Osteocyte (in vitro differentiated cells): ENCODE measurements around the gene DPYD. TPM values are rescaled to one million over a fixed set of nuclear protein-coding genes. Genes with fewer than 3 reads are reported as not detected.

ENCODE experiments used
- DNase-seq: peaks from one replicate; pipeline ENCODE4 v3.0.0; 2021; ENCODE audit warnings: mixed read lengths; ENCODE audit not compliant: unreplicated experiment; ENCODE audit errors: extremely low spot score
- H3K27ac Mint-ChIP-seq: one replicate; pipeline ENCODE4 v1.8.0; 2021; ENCODE audit warnings: mild to moderate bottlenecking, mixed read lengths; ENCODE audit not compliant: unreplicated experiment
- H3K27me3 Mint-ChIP-seq: one replicate; pipeline ENCODE4 v1.8.0; 2021; ENCODE audit warnings: mixed read lengths; ENCODE audit not compliant: unreplicated experiment
- H3K36me3 Mint-ChIP-seq: one replicate; pipeline ENCODE4 v1.8.0; 2021; ENCODE audit warnings: mixed read lengths; ENCODE audit not compliant: unreplicated experiment
- H3K4me1 Mint-ChIP-seq: one replicate; pipeline ENCODE4 v1.8.0; 2021; ENCODE audit warnings: mixed read lengths; ENCODE audit not compliant: unreplicated experiment
- H3K4me3 Mint-ChIP-seq: one replicate; pipeline ENCODE4 v1.8.0; 2021; ENCODE audit warnings: mild to moderate bottlenecking, moderate library complexity, mixed read lengths; ENCODE audit not compliant: unreplicated experiment
- H3K9me3 Mint-ChIP-seq: one replicate; pipeline ENCODE4 v1.8.0; 2021; ENCODE audit warnings: mixed read lengths; ENCODE audit not compliant: unreplicated experiment
- total RNA-seq: library from RNA; stranded (reverse); gene quantifications from 2 replicates; pipeline ENCODE4 v1.2.1, GENCODE V29; 2021
- TF ChIP-seq, protein P1 (sequence below): fragments of 200-600 bp; sonication (generic); IDR thresholded peaks from 2 replicates; pipeline ENCODE4 v1.5.0; 2021; ENCODE audit warnings: antibody characterized with exemption, mild to moderate bottlenecking, moderate library complexity

Gene DPYD
- total RNA-seq, 1 donor from 2014 or later, result 44.0 TPM

DNA sequence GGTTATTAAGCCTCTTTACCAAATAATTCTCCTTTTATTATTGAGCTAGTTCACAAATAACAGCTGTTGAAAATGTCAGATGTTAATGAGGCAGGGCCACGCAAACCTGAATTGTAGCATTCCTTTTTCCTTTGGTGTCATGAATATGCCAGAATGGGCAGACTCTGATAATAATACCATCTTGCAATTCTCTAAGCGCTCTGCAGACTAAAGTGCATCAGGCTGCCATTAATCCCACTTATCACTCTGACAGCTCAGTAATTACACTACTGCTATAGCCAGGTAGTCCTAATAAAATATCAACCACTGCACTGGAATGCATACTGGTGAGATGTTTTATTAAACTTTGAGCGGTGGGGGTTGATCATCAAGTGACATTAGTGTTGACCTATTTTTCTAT is 177.7 kb downstream of the DPYD start:
- peaks cover 8% of the 10 kb centered on the region for H3K36me3 Mint-ChIP-seq
- H3K4me3 Mint-ChIP-seq, result no peak overlapping the region
- no peak for DNase-seq
- TF ChIP-seq, protein P1, sequence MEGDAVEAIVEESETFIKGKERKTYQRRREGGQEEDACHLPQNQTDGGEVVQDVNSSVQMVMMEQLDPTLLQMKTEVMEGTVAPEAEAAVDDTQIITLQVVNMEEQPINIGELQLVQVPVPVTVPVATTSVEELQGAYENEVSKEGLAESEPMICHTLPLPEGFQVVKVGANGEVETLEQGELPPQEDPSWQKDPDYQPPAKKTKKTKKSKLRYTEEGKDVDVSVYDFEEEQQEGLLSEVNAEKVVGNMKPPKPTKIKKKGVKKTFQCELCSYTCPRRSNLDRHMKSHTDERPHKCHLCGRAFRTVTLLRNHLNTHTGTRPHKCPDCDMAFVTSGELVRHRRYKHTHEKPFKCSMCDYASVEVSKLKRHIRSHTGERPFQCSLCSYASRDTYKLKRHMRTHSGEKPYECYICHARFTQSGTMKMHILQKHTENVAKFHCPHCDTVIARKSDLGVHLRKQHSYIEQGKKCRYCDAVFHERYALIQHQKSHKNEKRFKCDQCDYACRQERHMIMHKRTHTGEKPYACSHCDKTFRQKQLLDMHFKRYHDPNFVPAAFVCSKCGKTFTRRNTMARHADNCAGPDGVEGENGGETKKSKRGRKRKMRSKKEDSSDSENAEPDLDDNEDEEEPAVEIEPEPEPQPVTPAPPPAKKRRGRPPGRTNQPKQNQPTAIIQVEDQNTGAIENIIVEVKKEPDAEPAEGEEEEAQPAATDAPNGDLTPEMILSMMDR, result no peak
- no peaks in the 10 kb centered on the region for H3K9me3 Mint-ChIP-seq
- no peaks in the 10 kb centered on the region for H3K27me3 Mint-ChIP-seq
- H3K27ac Mint-ChIP-seq, result no peak overlapping the region
- peaks cover 6% of the 10 kb centered on the region for H3K4me1 Mint-ChIP-seq

DNA sequence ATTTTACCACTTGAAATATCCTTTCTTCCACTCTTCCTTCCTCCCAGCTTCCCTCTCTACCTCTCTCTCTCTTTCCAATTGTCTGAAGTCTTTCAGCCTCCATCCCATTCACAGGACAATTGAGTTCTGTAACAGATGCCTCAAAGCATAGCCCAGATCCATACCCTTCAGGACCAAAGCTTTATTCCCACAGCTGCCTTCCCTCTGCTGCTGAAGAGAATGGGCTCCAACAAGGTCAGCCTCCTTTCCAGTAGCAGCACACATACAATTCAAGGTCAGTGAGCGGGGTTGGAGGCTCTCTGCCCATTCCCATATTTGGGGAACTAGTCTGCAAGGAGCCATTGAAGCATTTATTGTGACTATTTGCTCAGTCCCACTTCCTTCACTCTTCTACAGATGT is 179.9 kb downstream of the DPYD start:
- Mint-ChIP-seq H3K4me1 (peaks cover 7% of the 10 kb centered on the region), H3K9me3 (no peaks in the 10 kb centered on the region), H3K4me3 (no peak overlapping the region), H3K27ac (no peak overlapping the region), H3K27me3 (no peaks in the 10 kb centered on the region), H3K36me3 (peaks cover 10% of the 10 kb centered on the region)
- TF ChIP-seq, protein P1, result no peak
- DNase-seq, result no peak

DNA sequence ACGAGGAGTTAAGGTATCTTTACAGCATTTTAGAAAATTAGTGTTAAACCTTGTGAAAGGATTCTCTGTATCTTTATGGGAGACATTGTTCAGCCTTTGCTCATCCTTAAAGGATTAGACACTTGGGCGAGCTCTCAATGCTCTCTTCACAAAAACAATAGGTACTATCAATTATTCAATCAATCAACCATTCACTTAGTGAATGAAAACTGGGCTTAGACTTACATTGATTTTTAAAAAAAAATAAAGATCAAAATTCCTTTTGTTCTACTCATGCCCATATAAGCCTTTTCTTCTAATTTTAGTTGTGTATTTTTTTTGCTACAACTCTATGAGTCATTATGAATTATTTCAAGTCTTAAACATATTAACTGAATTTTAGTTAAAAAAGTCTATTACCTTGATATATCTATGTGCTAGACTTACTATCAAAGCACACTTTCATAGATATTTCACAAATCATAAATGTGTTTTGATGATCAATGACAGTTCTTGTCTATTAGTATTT is 181.2 kb downstream of the DPYD start:
- Mint-ChIP-seq H3K4me3 (no peak overlapping the region), H3K9me3 (no peaks in the 10 kb centered on the region), H3K27me3 (no peaks in the 10 kb centered on the region), H3K36me3 (peaks cover 12% of the 10 kb centered on the region), H3K4me1 (peaks cover 13% of the 10 kb centered on the region), H3K27ac (no peak overlapping the region)
- DNase-seq, result no peak
- TF ChIP-seq, protein P1, result no peak

DNA sequence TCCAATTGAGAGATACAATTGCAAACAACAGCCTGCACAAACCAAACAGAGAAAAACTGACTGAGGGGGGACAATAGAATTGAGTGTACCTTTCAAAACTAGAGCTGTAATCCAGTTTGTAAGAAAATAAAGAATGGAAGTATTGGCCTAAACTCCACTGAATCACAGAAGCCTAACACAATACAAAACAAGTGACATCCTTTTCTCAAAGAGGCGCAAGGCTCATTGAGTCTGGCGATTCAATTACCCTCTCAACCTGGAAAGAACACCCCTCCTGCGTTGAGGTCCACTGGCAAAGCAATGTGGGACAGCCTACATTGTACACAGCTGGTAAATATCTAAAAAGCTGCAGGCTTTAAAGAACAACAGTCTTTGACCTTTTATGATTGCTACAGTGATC is 182.6 kb downstream of the DPYD start:
- H3K27me3 Mint-ChIP-seq, result no peaks in the 10 kb centered on the region
- H3K36me3 Mint-ChIP-seq, result peaks cover 12% of the 10 kb centered on the region
- H3K9me3 Mint-ChIP-seq, result no peaks in the 10 kb centered on the region
- TF ChIP-seq, protein P1, result no peak
- H3K27ac Mint-ChIP-seq, result no peak overlapping the region
- no peak overlapping the region for H3K4me3 Mint-ChIP-seq
- peaks cover 18% of the 10 kb centered on the region for H3K4me1 Mint-ChIP-seq
- DNase-seq, result no peak

DNA sequence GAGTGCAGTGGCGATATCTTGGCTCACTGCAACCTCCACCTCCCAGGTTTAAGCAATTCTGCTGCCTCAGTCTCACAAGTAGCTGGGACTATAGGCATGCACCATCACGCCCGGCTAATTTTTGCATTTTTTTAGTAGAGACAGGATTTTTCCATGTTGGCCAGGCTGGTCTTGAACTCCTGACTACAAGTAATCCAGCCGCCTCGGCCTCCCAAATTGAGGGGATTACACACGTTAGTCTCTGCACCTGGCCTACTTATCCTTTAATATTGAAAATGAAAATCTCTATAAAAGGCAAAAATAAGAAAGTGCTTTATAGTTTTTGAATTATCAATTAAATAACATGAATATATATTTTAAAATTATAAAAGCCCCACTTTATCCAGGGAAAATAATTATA is 190.6 kb downstream of the DPYD start:
- Mint-ChIP-seq H3K4me1 (peaks cover 9% of the 10 kb centered on the region), H3K9me3 (no peaks in the 10 kb centered on the region), H3K4me3 (no peak overlapping the region), H3K27ac (no peak overlapping the region), H3K27me3 (no peaks in the 10 kb centered on the region), H3K36me3 (peaks cover 6% of the 10 kb centered on the region)
- TF ChIP-seq, protein P1, result no peak
- DNase-seq, result no peak
